Upper lobe of right lung (tissue), 1 donor: ENCODE results near the gene IL17B. TPM values are rescaled to one million over a fixed set of nuclear protein-coding genes. Genes with fewer than 3 reads are reported as not detected.

ENCODE experiments used
- ATAC-seq: fragments of 200-7000 bp; cut with Tn5 transposase; one replicate; pipeline ENCODE4 v1.9.1; 2020; ENCODE audit warnings: mild to moderate bottlenecking, moderate library complexity
- DNase-seq: peaks from one replicate; pipeline ENCODE4 v3.0.0-alpha.2; 2020
- H3K27ac ChIP-seq: fragments of 200-600 bp; one replicate; pipeline ENCODE4 v1.8.0; 2022
- H3K27me3 ChIP-seq: fragments of 200-600 bp; one replicate; pipeline ENCODE4 v1.8.0; 2022; ENCODE audit warnings: mild to moderate bottlenecking
- H3K36me3 ChIP-seq: fragments of 200-600 bp; one replicate; pipeline ENCODE4 v1.8.0; 2022
- H3K4me1 ChIP-seq: fragments of 200-600 bp; one replicate; pipeline ENCODE4 v1.8.0; 2022
- H3K4me3 ChIP-seq: fragments of 200-600 bp; one replicate; pipeline ENCODE4 v1.8.0; 2022; ENCODE audit warnings: mild to moderate bottlenecking
- H3K9me3 ChIP-seq: fragments of 200-600 bp; one replicate; pipeline ENCODE4 v1.8.0; 2022
- CTCF ChIP-seq: fragments of 200-600 bp; IDR thresholded peaks from one replicate; pipeline ENCODE4 v1.8.0; 2022; ENCODE audit warnings: antibody characterized with exemption
- intact Hi-C: fragments of 100-400 bp; cut with DNase I; formaldehyde crosslinking; loops from one replicate; pipeline ENCODE4 v1.11.0; 2022
- total RNA-seq: library from RNA; stranded (reverse); fragmentation: NEBNext Ultra II Directional; extraction: Animal tissue kit (Norgen Biotek cat#: 25700); gene quantifications from one replicate; pipeline ENCODE4 v1.2.1, GENCODE V29; 2021
- donor health status: DM: no; HTN: yes; CAD: no; lungs with severe emphysema.

Gene IL17B
- total RNA-seq, 1 donor from 2014 or later = not detected

- ATAC-seq (peak; percentile 90), DNase-seq (peak; percentile 79)
- no peaks in the 10 kb centered on the region for H3K36me3 ChIP-seq
- H3K27me3 ChIP-seq = no peaks in the 10 kb centered on the region
- peak; percentile 79 for TF ChIP-seq CTCF
- H3K27ac ChIP-seq = no peak overlapping the region
- H3K4me1 ChIP-seq = no peaks in the 10 kb centered on the region
- intact Hi-C loops = loop anchor here (5.0 to 10.0 kb wide), 2 partner anchors 54 to 107 kb away; no protein-coding TSS in a partner anchor
- H3K4me3 ChIP-seq = no peak overlapping the region
- H3K9me3 ChIP-seq = no peaks in the 10 kb centered on the region
Measured at GRCh38 chr5:149371296-149371962, 7.7 kb downstream of the IL17B start.

GRCh38 chr5:149370878-149371277 is 8.2 kb downstream of the IL17B start:
- H3K36me3 ChIP-seq = no peaks in the 10 kb centered on the region
- H3K27me3 ChIP-seq = no peaks in the 10 kb centered on the region
- no peak overlapping the region for H3K4me3 ChIP-seq
- no peak for ATAC-seq
- no peaks in the 10 kb centered on the region for H3K9me3 ChIP-seq
- no peak for TF ChIP-seq CTCF
- intact Hi-C loops = loop anchor here (5.0 to 10.0 kb wide), 2 partner anchors 54 to 106 kb away; no protein-coding TSS in a partner anchor
- H3K4me1 ChIP-seq = no peaks in the 10 kb centered on the region
- H3K27ac ChIP-seq = no peak overlapping the region
- DNase-seq = no peak

- no peak for ATAC-seq
- H3K4me3 ChIP-seq = no peak overlapping the region
- TF ChIP-seq CTCF = no peak
- intact Hi-C loops = no loop called here
- H3K36me3 ChIP-seq = no peaks in the 10 kb centered on the region
- no peaks in the 10 kb centered on the region for H3K27me3 ChIP-seq
- no peak for DNase-seq
- H3K27ac ChIP-seq = no peak overlapping the region
- no peaks in the 10 kb centered on the region for H3K4me1 ChIP-seq
- no peaks in the 10 kb centered on the region for H3K9me3 ChIP-seq
Measured at GRCh38 chr5:149367972-149368645, 11.0 kb downstream of the IL17B start.

- intact Hi-C loops = no loop called here
- Histone ChIP-seq H3K4me3 (no peak overlapping the region), H3K9me3 (no peaks in the 10 kb centered on the region), H3K27me3 (no peaks in the 10 kb centered on the region), H3K36me3 (no peaks in the 10 kb centered on the region), H3K27ac (no peak overlapping the region), H3K4me1 (no peaks in the 10 kb centered on the region)
- peak; percentile 82 for TF ChIP-seq CTCF
- ATAC-seq (peak; percentile 70), DNase-seq (no peak)
Measured at GRCh38 chr5:149367249-149367971, 11.7 kb downstream of the IL17B start.

- no peak overlapping the region for H3K4me3 ChIP-seq
- intact Hi-C loops = no loop called here
- no peaks in the 10 kb centered on the region for H3K4me1 ChIP-seq
- no peak overlapping the region for H3K27ac ChIP-seq
- H3K9me3 ChIP-seq = no peaks in the 10 kb centered on the region
- ATAC-seq (no peak), DNase-seq (no peak)
- no peak for TF ChIP-seq CTCF
- H3K36me3 ChIP-seq = no peaks in the 10 kb centered on the region
- no peaks in the 10 kb centered on the region for H3K27me3 ChIP-seq
Measured at GRCh38 chr5:149366169-149366729, 12.8 kb downstream of the IL17B start.
